GM12878 (cell line): ENCODE measurements around the gene GIMAP7. TPM values are rescaled to one million over a fixed set of nuclear protein-coding genes. Genes with fewer than 3 reads are reported as not detected.

Experiments used
- ATAC-seq: fragments of 200-7000 bp; cut with Tn5 transposase; 3 replicates; pipeline ENCODE4 v1.9.1; 2020; ENCODE audit warnings: mild to moderate bottlenecking, moderate library complexity
- BruUV-seq: library from RNA; stranded (reverse); fragments of 400-500 nt; replicated peaks from 2 replicates; lab custom pipeline; 2021; lab: Mats Ljungman, UMichigan
- CTCF ChIA-PET: fragments of 300-600 bp; sonication (Branson Sonifier 250); formaldehyde crosslinking; extraction: SDS; loops from one replicate; lab custom pipeline; 2021; ENCODE audit warnings: inconsistent platforms; lab: Yijun Ruan, JAX
- POLR2A ChIA-PET: fragments of 350-600 bp; formaldehyde crosslinking; extraction: SDS; loops from one replicate; lab custom pipeline; 2021; ENCODE audit warnings: inconsistent platforms; lab: Charles Lee
- RAD21 ChIA-PET: fragments of 300-600 bp; sonication (Branson Sonifier 250); formaldehyde crosslinking; loops from one replicate; lab custom pipeline; 2023; ENCODE audit warnings: antibody characterized with exemption; ENCODE audit not compliant: unreplicated experiment; lab: Charles Lee
- SMC1A ChIA-PET: fragments of 300-600 bp; sonication (Branson Sonifier 250); formaldehyde crosslinking; loops from one replicate; lab custom pipeline; 2023; ENCODE audit not compliant: unreplicated experiment, uncharacterized antibody; lab: Charles Lee
- DNase-seq: peaks from one replicate; pipeline ENCODE4 v3.0.0-alpha.2; 2011; ENCODE audit warnings: low read depth, low spot score
- FAIRE-seq: peaks from 3 replicates; lab custom pipeline; 2011; peaks lifted over from hg19 to GRCh38; lab: Jason Lieb, UNC
- H2AFZ ChIP-seq: 2 replicates; pipeline ENCODE4 v1.6.0; 2011; ENCODE audit warnings: low read depth, low read length, control low read depth; ENCODE audit not compliant: control insufficient read depth
- H3K27ac ChIP-seq: 2 replicates; pipeline ENCODE4 v1.5.1; 2011; ENCODE audit warnings: control low read depth; ENCODE audit not compliant: control insufficient read depth, insufficient read depth
- H3K27me3 ChIP-seq, 2 experiments: replicated peaks in 1 of 2; 2 replicates each; pipeline versions ENCODE4 v1.6.0 to v1.6.1; 2011; ENCODE audit warnings: low read length in 1 of 2; ENCODE audit not compliant: control insufficient read depth in 2 of 2, insufficient read depth in 2 of 2
- H3K36me3 ChIP-seq, 2 experiments: 2 replicates each; pipeline ENCODE4 v1.5.1; 2011; ENCODE audit warnings: low read length in 1 of 2; ENCODE audit not compliant: control insufficient read depth in 2 of 2, insufficient read depth in 2 of 2
- H3K4me1 ChIP-seq: 2 replicates; pipeline ENCODE4 v1.6.1; 2011; ENCODE audit warnings: mild to moderate bottlenecking, low read length, moderate library complexity, mixed read lengths; ENCODE audit not compliant: control insufficient read depth, insufficient read depth
- H3K4me2 ChIP-seq: 2 replicates; pipeline ENCODE4 v1.6.0; 2011; ENCODE audit warnings: control low read depth; ENCODE audit not compliant: control insufficient read depth, insufficient read depth
- H3K4me3 ChIP-seq: fragments of 200-600 bp; sonication (generic); 2 replicates; pipeline ENCODE4 v1.5.1; 2016
- H3K79me2 ChIP-seq: 2 replicates; pipeline ENCODE4 v1.6.0; 2011; ENCODE audit warnings: low read length; ENCODE audit not compliant: control insufficient read depth, insufficient read depth
- H3K9ac ChIP-seq: 2 replicates; pipeline ENCODE4 v1.8.0; 2011; ENCODE audit warnings: low read length, control low read depth, mixed read lengths; ENCODE audit not compliant: control insufficient read depth, insufficient read depth
- H3K9me3 ChIP-seq: replicated peaks from 3 replicates; pipeline ENCODE4 v1.5.1; 2011; ENCODE audit warnings: mild to moderate bottlenecking, low read length; ENCODE audit not compliant: control insufficient read depth, insufficient read depth
- H4K20me1 ChIP-seq: 2 replicates; pipeline ENCODE4 v1.6.0; 2011; ENCODE audit not compliant: control insufficient read depth, insufficient read depth
- BCL3 ChIP-seq: IDR thresholded peaks from 2 replicates; pipeline ENCODE4 v1.6.1; 2011; ENCODE audit warnings: borderline replicate concordance, low read depth, mild to moderate bottlenecking, moderate library complexity, low read length; ENCODE audit not compliant: insufficient read depth, poor library complexity, severe bottlenecking
- BHLHE40 ChIP-seq, 2 experiments: fragments of 450-650 bp in 1 of 2; IDR thresholded peaks; 2 replicates each; pipeline ENCODE4 v1.6.1; 2011 to 2017; ENCODE audit warnings: low read depth in 2 of 2, borderline replicate concordance in 1 of 2, improper control_type of control experiment in 1 of 2, low read length in 1 of 2, mild to moderate bottlenecking in 1 of 2
- BRCA1 ChIP-seq: IDR thresholded peaks from 2 replicates; pipeline ENCODE4 v1.6.1; 2011; ENCODE audit warnings: low read depth, low read length, improper control_type of control experiment
- EGR1 ChIP-seq, 2 experiments: IDR thresholded peaks; 1 replicate in 1 of 2; 2 replicates in 1 of 2; pipeline ENCODE4 v1.6.1; 2011 to 2012; ENCODE audit warnings: low read depth in 2 of 2, low read length in 2 of 2, borderline replicate concordance in 1 of 2, mild to moderate bottlenecking in 1 of 2, moderate library complexity in 1 of 2
- NR2C2 ChIP-seq: IDR thresholded peaks from 2 replicates; pipeline ENCODE4 v1.6.1; 2011; ENCODE audit warnings: borderline replicate concordance, low read depth; ENCODE audit not compliant: control insufficient read depth, insufficient read length
- RELA ChIP-seq: fragments of 450-650 bp; IDR thresholded peaks from 2 replicates; pipeline ENCODE4 v1.8.0; 2014; ENCODE audit warnings: borderline replicate concordance; ENCODE audit not compliant: partially characterized antibody
- SMARCA5 ChIP-seq: fragments of 450-650 bp; IDR thresholded peaks from 2 replicates; pipeline ENCODE4 v1.6.1; 2017; ENCODE audit warnings: mild to moderate bottlenecking
- SREBF1 ChIP-seq: IDR thresholded peaks from 2 replicates; pipeline ENCODE4 v1.6.1; 2012; ENCODE audit warnings: mild to moderate bottlenecking, low read length
- ZNF207 ChIP-seq: fragments of 450-650 bp; IDR thresholded peaks from 2 replicates; pipeline ENCODE4 v1.6.1; 2014; ENCODE audit warnings: antibody characterized with exemption, mild to moderate bottlenecking, borderline replicate concordance
- ZNF592 ChIP-seq: fragments of 450-650 bp; IDR thresholded peaks from 2 replicates; pipeline ENCODE4 v1.6.1; 2017; ENCODE audit warnings: mild to moderate bottlenecking, moderate library complexity
- WGBS: methylation state at CpG from one replicate; pipeline ENCODE4 v1.1.6; 2016; ENCODE audit warnings: low lambda C conversion rate; ENCODE audit not compliant: insufficient replicate concordance, insufficient coverage; ENCODE audit errors: missing lambda C conversion rate; 5-methylcytosine and 5-hydroxymethylcytosine counted together
- in situ Hi-C: fragments of 300-500 bp; cut with MboI; formaldehyde crosslinking; loops from 9 replicates; pipeline ENCODE4 v1.14.3; 2018; ENCODE audit warnings: mixed read lengths
- intact Hi-C: fragments of 100-400 bp; cut with micrococcal nuclease; formaldehyde crosslinking; loops from one replicate; pipeline ENCODE4 v1.14.2; 2022; ENCODE audit not compliant: unreplicated experiment
- polyA plus RNA-seq, 11 experiments: library from polyadenylated mRNA; depleted of rRNA in 4 of 11; unstranded in 6 of 11; stranded (reverse) in 5 of 11; fragments of >200 nt; fragmentation: Nextera tagmentation in 4 of 11; fragmentation: Illumina TruSeq in 1 of 11; extraction: Ambion mirVana in 4 of 11; extraction: Trizol in 1 of 11; gene quantifications; 1 replicate in 1 of 11; 2 replicates in 10 of 11; pipeline versions ENCODE4 v1.2.1 to v1.2.3, GENCODE V29; 2011 to 2016; ENCODE audit warnings: inconsistent platforms in 2 of 11, missing spikeins in 2 of 11, low read depth in 1 of 11
- total RNA-seq, 4 experiments: library from RNA; depleted of rRNA in 3 of 4; stranded (reverse); fragments of >200 nt in 3 of 4; fragmentation: Illumina TruSeq in 1 of 4; extraction: Trizol in 1 of 4; gene quantifications; 2 replicates each; pipeline versions ENCODE4 v1.2.1 to v1.2.3, GENCODE V29; 2013 to 2021

Gene GIMAP7
- total and polyA plus RNA-seq, 10 of the 15 experiments (the other 5 are each of a cell fraction or from before 2014, with no cell fraction given) = 2.7 to 16.6 (median 5.4) TPM

GRCh38 chr7:150566123-150566522 lies 51.5 kb downstream of the GIMAP7 start:
- Histone ChIP-seq H2AFZ (no peak overlapping the region), H3K4me3 (no peak overlapping the region), H4K20me1 (no peaks in the 10 kb centered on the region), H3K79me2 (no peaks in the 10 kb centered on the region; the same call in 1 of the 2 replicates), H3K9me3 (peaks cover 7% of the 10 kb centered on the region), H3K27me3 (no peaks in the 10 kb centered on the region), H3K36me3 (no peaks in the 10 kb centered on the region), H3K27ac (no peak overlapping the region), H3K9ac (no peak overlapping the region), H3K4me1 (no peaks in the 10 kb centered on the region), H3K4me2 (no peak overlapping the region)
- ATAC-seq (no peak), FAIRE-seq (no peak), DNase-seq (no peak)
- ChIA-PET CTCF (interaction anchor here (1.1 kb wide), 1 partner anchor 12 kb away, joined by 3 read pairs; no protein-coding TSS in a partner anchor), SMC1A (interaction anchor here (1.1 kb wide), 1 partner anchor 102 kb away, joined by 3 read pairs; no protein-coding TSS in a partner anchor), POLR2A (no interaction called here), RAD21 (no interaction called here)
- intact Hi-C loops (no loop called here), in situ Hi-C loops (no loop called here)
- TF ChIP-seq ZNF207 (no peak), EGR1 (IDR thresholded peaks at IDR 0.05; ENCODE audit: borderline replicate concordance in 1 of 2, low read depth in 2 of 2, low read length in 2 of 2) (no peak), BCL3 (no peak)
- 69% methylated on average over 3 of the region's 3 CpGs for WGBS
- no TSS peak for BruUV-seq

- no peaks in the 10 kb centered on the region; the same call in 1 of the 2 replicates for H3K79me2 ChIP-seq
- peaks cover 4% of the 10 kb centered on the region for H3K9me3 ChIP-seq
- ChIA-PET SMC1A (interaction anchor here (1.1 to 1.6 kb wide), 3 partner anchors 17 to 119 kb away, joined by 3 read pairs; no protein-coding TSS in a partner anchor), RAD21 (no interaction called here), CTCF (interaction anchor here (1.1 to 2.7 kb wide), 2 partner anchors 12 to 189 kb away, joined by 3 to 8 read pairs; no protein-coding TSS in a partner anchor), POLR2A (no interaction called here)
- no peak overlapping the region for H3K4me2 ChIP-seq
- BruUV-seq = no TSS peak
- intact Hi-C loops = no loop called here
- no peak overlapping the region for H3K9ac ChIP-seq
- H3K4me1 ChIP-seq = no peaks in the 10 kb centered on the region
- H3K4me3 ChIP-seq = no peak overlapping the region
- no peak overlapping the region for H2AFZ ChIP-seq
- in situ Hi-C loops = no loop called here
- 100% methylated on average over 1 of the region's 1 CpG for WGBS
- no peaks in the 10 kb centered on the region for H3K36me3 ChIP-seq
- FAIRE-seq (no peak), DNase-seq (no peak), ATAC-seq (no peak)
- no peaks in the 10 kb centered on the region for H4K20me1 ChIP-seq
- TF ChIP-seq SMARCA5 = no peak
- no peak for TF ChIP-seq SREBF1
- TF ChIP-seq BHLHE40 (IDR thresholded peaks at IDR 0.05; ENCODE audit: borderline replicate concordance in 1 of 2, low read depth in 2 of 2, low read length in 1 of 2) = no peak
- no peak for TF ChIP-seq BRCA1
- no peak for TF ChIP-seq NR2C2
- TF ChIP-seq ZNF592 = no peak
- TF ChIP-seq RELA = no peak
- H3K27me3 ChIP-seq = no peaks in the 10 kb centered on the region
- H3K27ac ChIP-seq = no peak overlapping the region
These were observed 51.9 kb downstream of the GIMAP7 start for GRCh38 chr7:150566572-150566971.
